Keratinocyte (primary cell): ENCODE measurements around the gene PARD3. TPM values are rescaled to one million over a fixed set of nuclear protein-coding genes. Genes with fewer than 3 reads are reported as not detected.
"Not testable (repeated sequence)": the region's sequence is repeated elsewhere in the genome, so short reads cannot be mapped to it uniquely, and the experiment has no call there.

Source experiments
- DNase-seq: peaks from one replicate; pipeline ENCODE4 v3.0.0-alpha.2; 2011; ENCODE audit warnings: low read depth, missing footprints, low spot score
- FAIRE-seq: peaks from 2 replicates; lab custom pipeline; 2011; peaks lifted over from hg19 to GRCh38; lab: Jason Lieb, UNC
- H2AFZ ChIP-seq: 2 replicates; pipeline ENCODE4 v1.6.0; 2012; ENCODE audit warnings: low read length, control low read depth, inconsistent platforms; ENCODE audit not compliant: control insufficient read depth
- H3K27ac ChIP-seq: 2 replicates; pipeline ENCODE4 v1.5.1; 2011; ENCODE audit warnings: low read length; ENCODE audit not compliant: control insufficient read depth, insufficient read depth
- H3K27me3 ChIP-seq: 3 replicates; pipeline ENCODE4 v1.6.0; 2011; ENCODE audit warnings: low read length; ENCODE audit not compliant: control insufficient read depth, insufficient read depth; ENCODE audit errors: extremely low read depth
- H3K36me3 ChIP-seq, 2 experiments: 2 replicates in 1 of 2; 3 replicates in 1 of 2; pipeline ENCODE4 v1.5.1; 2011; ENCODE audit warnings: low read length in 2 of 2, mild to moderate bottlenecking in 1 of 2; ENCODE audit not compliant: control insufficient read depth in 2 of 2, insufficient read depth in 2 of 2; ENCODE audit errors: extremely low read depth in 1 of 2
- H3K4me1 ChIP-seq: 3 replicates; pipeline ENCODE4 v1.5.1; 2011; ENCODE audit warnings: low read length; ENCODE audit not compliant: control insufficient read depth, insufficient read depth; ENCODE audit errors: extremely low read depth
- H3K4me2 ChIP-seq: 3 replicates; pipeline ENCODE4 v1.6.0; 2011; ENCODE audit warnings: low read depth, low read length; ENCODE audit not compliant: control insufficient read depth, insufficient read depth; ENCODE audit errors: extremely low read depth
- H3K4me3 ChIP-seq, 3 experiments: fragments of 200-600 bp in 1 of 3; sonication (generic) in 1 of 3; 2 replicates in 2 of 3; 3 replicates in 1 of 3; pipeline ENCODE4 v1.5.1; 2011 to 2016; ENCODE audit warnings: low read length in 3 of 3, mild to moderate bottlenecking in 3 of 3, control low read depth in 2 of 3, inconsistent platforms in 1 of 3, low read depth in 1 of 3, mixed read lengths in 1 of 3, mixed run types in 1 of 3, moderate library complexity in 1 of 3; ENCODE audit not compliant: control insufficient read depth in 2 of 3, insufficient read depth in 2 of 3; ENCODE audit errors: extremely low read depth in 1 of 3
- H3K79me2 ChIP-seq: 2 replicates; pipeline ENCODE4 v1.6.0; 2012; ENCODE audit warnings: low read length; ENCODE audit not compliant: control insufficient read depth, insufficient read depth
- H3K9ac ChIP-seq: 3 replicates; pipeline ENCODE4 v1.6.0; 2011; ENCODE audit warnings: low read length; ENCODE audit not compliant: control insufficient read depth, insufficient read depth; ENCODE audit errors: extremely low read depth
- H3K9me1 ChIP-seq: 3 replicates; pipeline ENCODE4 v1.6.0; 2011; ENCODE audit warnings: low read length; ENCODE audit not compliant: control insufficient read depth, insufficient read depth; ENCODE audit errors: extremely low read depth
- H3K9me3 ChIP-seq: 2 replicates; pipeline ENCODE4 v1.5.1; 2012; ENCODE audit warnings: low read depth, low read length; ENCODE audit not compliant: control insufficient read depth
- H4K20me1 ChIP-seq: 3 replicates; pipeline ENCODE4 v1.6.0; 2011; ENCODE audit warnings: low read length; ENCODE audit not compliant: control insufficient read depth, insufficient read depth; ENCODE audit errors: extremely low read depth
- EZH2 ChIP-seq: IDR thresholded peaks from one replicate; pipeline ENCODE4 v1.6.1; 2012; ENCODE audit warnings: inconsistent platforms, mild to moderate bottlenecking, low read length, moderate library complexity
- dilution Hi-C: fragments of 300-500 bp; cut with MboI; formaldehyde crosslinking; loops from one replicate; pipeline ENCODE4 v1.7.0; 2020; ENCODE audit warnings: low sequenced_read_pairs; ENCODE audit not compliant: extremely low pct_ligation_motif_present
- polyA plus RNA-seq, 5 experiments: library from polyadenylated mRNA; depleted of rRNA in 3 of 5; stranded (reverse) in 3 of 5; stranded (forward) in 1 of 5; unstranded in 1 of 5; fragments of >200 nt; gene quantifications; 1 replicate in 1 of 5; 2 replicates in 3 of 5; 3 replicates in 1 of 5; pipeline versions ENCODE4 v1.2.1 to v1.2.3, GENCODE V29; 2011 to 2012; ENCODE audit warnings: missing spikeins in 2 of 5, low read depth in 1 of 5, low replicate concordance in 1 of 5
- TF ChIP-seq, protein P1 (sequence below), 3 experiments: IDR thresholded peaks in 1 of 3; conservative IDR thresholded peaks in 1 of 3; optimal IDR thresholded peaks in 1 of 3; 2 replicates in 2 of 3; 3 replicates in 1 of 3; pipeline versions ENCODE3 to v1.5.1; 2011; ENCODE audit warnings: low read length in 3 of 3, mild to moderate bottlenecking in 3 of 3, moderate library complexity in 2 of 3, control low read depth in 1 of 3, inconsistent platforms in 1 of 3; ENCODE audit not compliant: insufficient read depth in 2 of 3; ENCODE audit errors: extremely low read depth in 1 of 3

The PARD3 gene
- polyA plus RNA-seq, 1 donor (not counting 4 experiments of a cell fraction or from before 2014, with no cell fraction given) = 46.4 TPM

DNA sequence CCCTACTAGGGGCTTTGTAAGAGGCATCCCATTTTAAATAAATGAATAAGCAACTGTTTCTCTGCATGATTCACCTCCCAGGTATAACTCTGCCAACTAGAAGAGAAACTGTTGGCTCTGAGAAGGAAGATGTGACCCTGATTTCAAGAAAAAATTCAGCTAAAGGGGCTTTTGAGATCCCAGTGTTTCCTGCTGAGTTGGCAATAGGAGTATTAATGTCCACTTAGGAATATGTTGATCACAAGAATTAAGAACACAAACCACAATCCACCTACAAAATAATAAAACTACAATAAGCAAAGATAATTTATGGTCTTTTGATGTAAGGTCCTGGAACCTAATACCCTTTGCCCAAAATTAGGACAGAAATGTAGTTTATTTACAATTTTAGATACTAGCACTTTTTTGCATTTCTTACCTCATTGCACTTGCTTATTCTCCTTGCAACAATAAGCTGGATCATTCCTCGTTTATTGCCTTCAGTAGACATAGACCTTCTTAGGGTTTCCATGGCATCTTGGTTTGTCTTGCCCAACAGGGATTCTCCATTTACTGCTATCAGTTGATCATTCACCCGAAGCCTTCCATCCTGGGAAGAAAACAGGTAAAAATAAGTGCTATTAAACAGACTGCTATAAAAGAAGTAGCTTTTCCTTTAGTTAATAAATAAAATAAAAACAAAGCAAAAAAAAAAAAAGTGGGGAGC, 456.2 kb downstream of the PARD3 start:
- H4K20me1 ChIP-seq = no peaks in the 10 kb centered on the region
- H3K9ac ChIP-seq = no peak overlapping the region
- no peaks in the 10 kb centered on the region for H3K79me2 ChIP-seq
- no peak overlapping the region for H2AFZ ChIP-seq
- H3K4me3 ChIP-seq = no peak overlapping the region
- no peaks in the 10 kb centered on the region for H3K9me1 ChIP-seq
- dilution Hi-C loops = no loop called here
- peaks cover 2 to 5% of the 10 kb centered on the region in 2 experiments for H3K36me3 ChIP-seq
- no peak for DNase-seq
- H3K27me3 ChIP-seq = no peaks in the 10 kb centered on the region
- no peak overlapping the region for H3K4me2 ChIP-seq
- FAIRE-seq = no peak
- H3K9me3 ChIP-seq = no peaks in the 10 kb centered on the region
- TF ChIP-seq EZH2 = no peak
- TF ChIP-seq, protein P1, sequence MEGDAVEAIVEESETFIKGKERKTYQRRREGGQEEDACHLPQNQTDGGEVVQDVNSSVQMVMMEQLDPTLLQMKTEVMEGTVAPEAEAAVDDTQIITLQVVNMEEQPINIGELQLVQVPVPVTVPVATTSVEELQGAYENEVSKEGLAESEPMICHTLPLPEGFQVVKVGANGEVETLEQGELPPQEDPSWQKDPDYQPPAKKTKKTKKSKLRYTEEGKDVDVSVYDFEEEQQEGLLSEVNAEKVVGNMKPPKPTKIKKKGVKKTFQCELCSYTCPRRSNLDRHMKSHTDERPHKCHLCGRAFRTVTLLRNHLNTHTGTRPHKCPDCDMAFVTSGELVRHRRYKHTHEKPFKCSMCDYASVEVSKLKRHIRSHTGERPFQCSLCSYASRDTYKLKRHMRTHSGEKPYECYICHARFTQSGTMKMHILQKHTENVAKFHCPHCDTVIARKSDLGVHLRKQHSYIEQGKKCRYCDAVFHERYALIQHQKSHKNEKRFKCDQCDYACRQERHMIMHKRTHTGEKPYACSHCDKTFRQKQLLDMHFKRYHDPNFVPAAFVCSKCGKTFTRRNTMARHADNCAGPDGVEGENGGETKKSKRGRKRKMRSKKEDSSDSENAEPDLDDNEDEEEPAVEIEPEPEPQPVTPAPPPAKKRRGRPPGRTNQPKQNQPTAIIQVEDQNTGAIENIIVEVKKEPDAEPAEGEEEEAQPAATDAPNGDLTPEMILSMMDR (optimal IDR thresholded peaks at IDR 0.05 in 1 of 3, IDR thresholded peaks at IDR 0.05 in 1 of 3, conservative IDR thresholded peaks at IDR 0.05 in 1 of 3; ENCODE audit: extremely low read depth in 1 of 3, insufficient read depth in 2 of 3, low read length in 3 of 3) = no peak
- H3K4me1 ChIP-seq = no peaks in the 10 kb centered on the region
- no peak overlapping the region for H3K27ac ChIP-seq

DNA sequence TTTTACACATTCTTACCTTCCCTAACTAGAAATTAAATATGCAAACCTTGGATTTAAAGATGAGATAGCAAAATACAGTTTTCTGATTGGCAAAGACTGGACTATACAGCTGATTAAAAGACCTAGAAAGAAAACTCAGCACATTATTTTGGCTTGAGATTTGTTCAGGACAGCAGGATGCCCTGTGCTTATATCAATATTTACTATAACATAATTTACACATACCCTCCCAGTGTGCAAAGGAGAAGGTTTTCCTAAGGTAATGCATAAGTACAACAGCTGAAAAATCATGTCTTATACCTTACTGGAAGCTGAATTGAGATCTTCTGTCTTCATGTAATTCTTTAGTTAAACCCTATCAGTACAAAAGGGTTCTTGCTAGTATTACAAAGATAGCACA, 458.6 kb downstream of the PARD3 start:
- TF ChIP-seq, protein P1 (optimal IDR thresholded peaks at IDR 0.05 in 1 of 3, IDR thresholded peaks at IDR 0.05 in 1 of 3, conservative IDR thresholded peaks at IDR 0.05 in 1 of 3; ENCODE audit: extremely low read depth in 1 of 3, insufficient read depth in 2 of 3, low read length in 3 of 3) = no peak
- no peak overlapping the region for H3K27ac ChIP-seq
- dilution Hi-C loops = no loop called here

DNA sequence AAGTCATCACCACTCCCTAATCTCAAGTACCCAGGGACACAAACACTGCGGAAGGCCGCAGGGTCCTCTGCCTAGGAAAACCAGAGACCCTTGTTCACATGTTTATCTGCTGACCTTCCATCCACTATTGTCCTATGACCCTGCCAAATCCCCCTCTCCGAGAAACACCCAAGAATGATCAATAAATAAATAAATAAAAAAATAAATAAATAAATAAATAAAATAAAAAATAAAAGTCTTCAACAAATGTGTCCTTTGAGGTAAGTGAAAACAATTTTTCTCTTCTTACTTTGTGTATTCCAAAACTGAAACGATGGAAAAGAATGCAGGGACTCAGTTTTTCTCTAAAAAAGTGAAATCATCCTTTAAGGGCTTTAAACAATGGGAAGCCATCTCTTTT, 461.6 kb downstream of the PARD3 start:
- FAIRE-seq, H3K9ac ChIP-seq, H3K27ac ChIP-seq, H3K4me2 ChIP-seq, H2AFZ ChIP-seq, H3K4me3 ChIP-seq, H3K36me3 ChIP-seq, DNase-seq, H4K20me1 ChIP-seq, H3K27me3 ChIP-seq, H3K9me1 ChIP-seq, dilution Hi-C loops, H3K9me3 ChIP-seq, H3K79me2 ChIP-seq, H3K4me1 ChIP-seq: not testable (repeated sequence)

More for the DNA sequence above, 458.6 kb downstream of the PARD3 start:
- FAIRE-seq = no peak
- no peaks in the 10 kb centered on the region for H3K9me1 ChIP-seq
- H3K79me2 ChIP-seq = no peaks in the 10 kb centered on the region
- DNase-seq = no peak
- H2AFZ ChIP-seq = no peak overlapping the region
- H3K9ac ChIP-seq = no peak overlapping the region
- H3K36me3 ChIP-seq = peaks cover 2 to 5% of the 10 kb centered on the region in 2 experiments
- H3K9me3 ChIP-seq = no peaks in the 10 kb centered on the region
- H4K20me1 ChIP-seq = no peaks in the 10 kb centered on the region
- no peaks in the 10 kb centered on the region for H3K4me1 ChIP-seq
- no peak overlapping the region for H3K4me2 ChIP-seq
- H3K27me3 ChIP-seq = no peaks in the 10 kb centered on the region
- H3K4me3 ChIP-seq = no peak overlapping the region
